H1 (cell line): ENCODE results near the gene AIMP1. TPM values are rescaled to one million over a fixed set of nuclear protein-coding genes. Genes with fewer than 3 reads are reported as not detected.

Experiments
- CTCF ChIA-PET: fragments of 300-600 bp; sonication (Branson Sonifier 250); formaldehyde crosslinking; loops from one replicate; lab custom pipeline; 2021; ENCODE audit not compliant: partially characterized antibody; lab: Charles Lee
- POLR2A ChIA-PET: fragments of 300-600 bp; sonication (Branson Sonifier 250); formaldehyde crosslinking; loops from one replicate; lab custom pipeline; 2021; ENCODE audit warnings: inconsistent platforms; ENCODE audit not compliant: partially characterized antibody; lab: Charles Lee
- DNase-seq, 2 experiments: peaks; one replicate each; pipeline versions ENCODE4 v3.0.0 to v3.0.0-alpha.2; 2010 to 2022; ENCODE audit warnings: low spot score in 2 of 2, low read depth in 1 of 2, mixed read lengths in 1 of 2
- FAIRE-seq: peaks from 2 replicates; lab custom pipeline; 2011; peaks lifted over from hg19 to GRCh38; lab: Jason Lieb, UNC
- H2AFZ ChIP-seq: 2 replicates; pipeline ENCODE4 v1.8.1; 2012; ENCODE audit warnings: low read length, inconsistent platforms
- H2AK5ac ChIP-seq: 2 replicates; pipeline ENCODE4 v1.6.1; 2013; ENCODE audit warnings: low read depth, low read length
- H2BK120ac ChIP-seq: replicated peaks from 2 replicates; pipeline ENCODE3; 2013; ENCODE audit warnings: low read depth, low read length, inconsistent platforms
- H2BK12ac ChIP-seq: 2 replicates; pipeline ENCODE4 v1.6.1; 2013; ENCODE audit warnings: low read depth, low read length
- H2BK15ac ChIP-seq: 2 replicates; pipeline ENCODE4 v1.6.1; 2013; ENCODE audit warnings: low read length
- H2BK20ac ChIP-seq: 2 replicates; pipeline ENCODE4 v1.6.1; 2013; ENCODE audit warnings: low read length
- H2BK5ac ChIP-seq: 2 replicates; pipeline ENCODE4 v1.6.1; 2013; ENCODE audit warnings: low read depth, low read length
- H3K14ac ChIP-seq: 2 replicates; pipeline ENCODE4 v1.6.1; 2013; ENCODE audit warnings: inconsistent platforms; ENCODE audit not compliant: insufficient read length
- H3K18ac ChIP-seq: 2 replicates; pipeline ENCODE4 v1.6.1; 2013; ENCODE audit warnings: low read length; ENCODE audit errors: extremely low read depth
- H3K23ac ChIP-seq: 2 replicates; pipeline ENCODE4 v1.6.1; 2013; ENCODE audit warnings: inconsistent platforms; ENCODE audit not compliant: insufficient read length
- H3K23me2 ChIP-seq: 2 replicates; pipeline ENCODE4 v1.6.1; 2013; ENCODE audit warnings: low read depth, low read length
- H3K27ac ChIP-seq: 2 replicates; pipeline ENCODE4 v1.6.1; 2011; ENCODE audit warnings: low read depth, low read length, inconsistent platforms
- H3K27me3 ChIP-seq, 4 experiments: replicated peaks in 1 of 4; 1 replicate in 1 of 4; 2 replicates in 3 of 4; pipeline versions ENCODE4 v1.6.1 to v1.8.1; 2011 to 2013; ENCODE audit warnings: low read length in 3 of 4, mild to moderate bottlenecking in 3 of 4, inconsistent platforms in 2 of 4, mixed read lengths in 2 of 4, moderate library complexity in 1 of 4; ENCODE audit not compliant: control insufficient read depth in 3 of 4, insufficient read depth in 3 of 4; ENCODE audit errors: extremely low read depth in 1 of 4
- H3K36me3 ChIP-seq, 4 experiments: 2 replicates each; pipeline versions ENCODE4 v1.6.1 to v1.8.1; 2011 to 2013; ENCODE audit warnings: mild to moderate bottlenecking in 4 of 4, low read length in 3 of 4, moderate library complexity in 2 of 4, control low read depth in 1 of 4, inconsistent platforms in 1 of 4; ENCODE audit not compliant: insufficient read depth in 4 of 4, control insufficient read depth in 2 of 4
- H3K4ac ChIP-seq: replicated peaks from 2 replicates; pipeline ENCODE3; 2013; ENCODE audit warnings: low read length, low read depth, mixed read lengths, inconsistent platforms; ENCODE audit not compliant: insufficient read length
- H3K4me1 ChIP-seq, 4 experiments: replicated peaks in 1 of 4; 1 replicate in 1 of 4; 2 replicates in 3 of 4; pipeline versions ENCODE4 v1.6.1 to v1.8.1; 2011 to 2013; ENCODE audit warnings: low read length in 3 of 4, inconsistent platforms in 2 of 4, mixed read lengths in 1 of 4; ENCODE audit not compliant: insufficient read depth in 4 of 4, control insufficient read depth in 3 of 4
- H3K4me2 ChIP-seq, 2 experiments: 2 replicates each; pipeline versions ENCODE4 v1.6.1 to v1.8.1; 2011 to 2013; ENCODE audit warnings: low read depth in 2 of 2, low read length in 2 of 2, control low read depth in 1 of 2, inconsistent platforms in 1 of 2, mild to moderate bottlenecking in 1 of 2; ENCODE audit not compliant: insufficient read depth in 1 of 2
- H3K4me3 ChIP-seq, 4 experiments: fragments of 200-600, 300-600 bp in 1 of 4; sonication (generic), shearing (Covaris generic), sonication (Bioruptor Twin) in 1 of 4; 2 replicates each; pipeline versions ENCODE4 v1.5.1 to v1.8.1; 2011 to 2016; ENCODE audit warnings: low read length in 4 of 4, low read depth in 3 of 4, control low read depth in 2 of 4, inconsistent platforms in 2 of 4, mild to moderate bottlenecking in 2 of 4, mixed read lengths in 1 of 4, moderate library complexity in 1 of 4; ENCODE audit not compliant: insufficient read depth in 2 of 4; ENCODE audit errors: extremely low read depth in 1 of 4
- H3K56ac ChIP-seq: replicated peaks from 2 replicates; pipeline ENCODE3; 2013; ENCODE audit warnings: low read depth, mild to moderate bottlenecking, mixed read lengths, low read length, inconsistent platforms; ENCODE audit not compliant: insufficient read length
- H3K79me1 ChIP-seq: 2 replicates; pipeline ENCODE4 v1.6.1; 2013; ENCODE audit warnings: low read depth, low read length, control low read depth
- H3K79me2 ChIP-seq, 2 experiments: 2 replicates each; pipeline versions ENCODE4 v1.6.1 to v1.8.1; 2012 to 2013; ENCODE audit warnings: low read length in 2 of 2, mild to moderate bottlenecking in 2 of 2, inconsistent platforms in 1 of 2; ENCODE audit not compliant: insufficient read depth in 2 of 2, control insufficient read depth in 1 of 2
- H3K9ac ChIP-seq, 4 experiments: replicated peaks in 1 of 4; 1 replicate in 1 of 4; 2 replicates in 3 of 4; pipeline versions ENCODE4 v1.6.1 to v1.8.1; 2011 to 2013; ENCODE audit warnings: low read depth in 3 of 4, low read length in 3 of 4, control low read depth in 2 of 4, mild to moderate bottlenecking in 2 of 4, moderate library complexity in 2 of 4, inconsistent platforms in 1 of 4; ENCODE audit errors: extremely low read depth in 1 of 4
- H3K9me3 ChIP-seq, 2 experiments: 2 replicates each; pipeline versions ENCODE4 v1.6.1 to v1.8.1; 2012 to 2013; ENCODE audit warnings: mild to moderate bottlenecking in 2 of 2, moderate library complexity in 2 of 2, control low read depth in 1 of 2, inconsistent platforms in 1 of 2, low read depth in 1 of 2, low read length in 1 of 2, mixed read lengths in 1 of 2; ENCODE audit not compliant: insufficient read depth in 2 of 2
- H4K20me1 ChIP-seq, 2 experiments: replicated peaks in 1 of 2; 2 replicates each; pipeline versions ENCODE3 to v1.8.1; 2011 to 2013; ENCODE audit warnings: inconsistent platforms in 2 of 2, low read length in 2 of 2, mild to moderate bottlenecking in 1 of 2; ENCODE audit not compliant: insufficient read depth in 2 of 2, control insufficient read depth in 1 of 2
- H4K5ac ChIP-seq: 2 replicates; pipeline ENCODE4 v1.6.1; 2013; ENCODE audit warnings: low read length, low read depth, mixed read lengths, inconsistent platforms; ENCODE audit not compliant: insufficient read length
- H4K8ac ChIP-seq: 2 replicates; pipeline ENCODE4 v1.8.0; 2013; ENCODE audit warnings: mild to moderate bottlenecking, moderate library complexity, low read length, inconsistent platforms; ENCODE audit not compliant: insufficient read depth; ENCODE audit errors: extremely low read depth
- H4K91ac ChIP-seq: replicated peaks from 2 replicates; pipeline ENCODE3; 2013; ENCODE audit warnings: low read length, mixed read lengths, inconsistent platforms; ENCODE audit not compliant: insufficient read length
- ATF3 ChIP-seq: IDR thresholded peaks from 2 replicates; pipeline ENCODE4 v1.6.1; 2011; ENCODE audit warnings: low read depth, mild to moderate bottlenecking, low read length; ENCODE audit not compliant: insufficient read depth
- BACH1 ChIP-seq: IDR thresholded peaks from 2 replicates; pipeline ENCODE4 v1.6.1; 2012; ENCODE audit warnings: low read length, improper control_type of control experiment
- CHD1 ChIP-seq: IDR thresholded peaks from 2 replicates; pipeline ENCODE4 v1.6.1; 2012; ENCODE audit warnings: low read depth, low read length, improper control_type of control experiment
- GTF2F1 ChIP-seq: IDR thresholded peaks from 2 replicates; pipeline ENCODE4 v1.6.1; 2012; ENCODE audit warnings: low read depth, low read length, improper control_type of control experiment, borderline replicate concordance
- HDAC6 ChIP-seq: IDR thresholded peaks from one replicate; pipeline ENCODE4 v1.7.1; 2012; ENCODE audit warnings: low read depth, mild to moderate bottlenecking, inconsistent platforms, low read length, moderate library complexity
- JUN ChIP-seq: IDR thresholded peaks from 2 replicates; pipeline ENCODE4 v1.6.1; 2011; ENCODE audit warnings: low read depth, mild to moderate bottlenecking, improper control_type of control experiment, low read length
- KDM1A ChIP-seq: fragments of 200-600, 300-600 bp; sonication (generic); IDR thresholded peaks from 2 replicates; pipeline ENCODE4 v1.7.1; 2016; ENCODE audit warnings: mild to moderate bottlenecking, low read length, borderline replicate concordance
- NANOG ChIP-seq: IDR thresholded peaks from 2 replicates; pipeline ENCODE4 v1.6.1; 2011; ENCODE audit warnings: low read length, low read depth, mild to moderate bottlenecking, inconsistent platforms; ENCODE audit not compliant: insufficient read depth, poor library complexity, severe bottlenecking
- POLR2A ChIP-seq, 2 experiments: IDR thresholded peaks; 1 replicate in 1 of 2; 2 replicates in 1 of 2; pipeline ENCODE4 v1.6.1; 2011; ENCODE audit warnings: low read depth in 2 of 2, low read length in 2 of 2, mild to moderate bottlenecking in 2 of 2; ENCODE audit errors: control extremely low read depth in 1 of 2
- POLR2AphosphoS5 ChIP-seq: IDR thresholded peaks from 2 replicates; pipeline ENCODE4 v1.6.1; 2011; ENCODE audit warnings: low read depth, low read length
- SIRT6 ChIP-seq: IDR thresholded peaks from one replicate; pipeline ENCODE4 v1.7.1; 2012; ENCODE audit warnings: low read length, inconsistent platforms
- SP2 ChIP-seq: IDR thresholded peaks from 2 replicates; pipeline ENCODE4 v1.6.1; 2012; ENCODE audit warnings: mild to moderate bottlenecking, low read length, inconsistent platforms
- TEAD4 ChIP-seq: IDR thresholded peaks from 2 replicates; pipeline ENCODE4 v1.6.1; 2012; ENCODE audit warnings: low read depth, low read length, inconsistent platforms, mixed read lengths
- YY1 ChIP-seq: IDR thresholded peaks from 2 replicates; pipeline ENCODE4 v1.6.1; 2011; ENCODE audit warnings: low read depth, mild to moderate bottlenecking, low read length
- ZNF274 ChIP-seq: IDR thresholded peaks from 2 replicates; pipeline ENCODE4 v1.7.0; 2012; ENCODE audit warnings: low read length, borderline replicate concordance; ENCODE audit errors: extremely low read depth
- WGBS, 2 experiments: shearing (Covaris generic) in 1 of 2; methylation state at CpG; one replicate each; pipeline versions ENCODE4 v1.1.6 to v1.1.7; 2013 to 2015; ENCODE audit warnings: low lambda C conversion rate in 2 of 2, mixed read lengths in 2 of 2, inconsistent platforms in 1 of 2, low coverage in 1 of 2, missing lambda C conversion rate in 1 of 2; ENCODE audit not compliant: insufficient replicate concordance in 2 of 2, insufficient coverage in 1 of 2, insufficient read length in 1 of 2; ENCODE audit errors: extremely low coverage in 1 of 2, missing lambda C conversion rate in 1 of 2; 5-methylcytosine and 5-hydroxymethylcytosine counted together
- polyA plus RNA-seq, 7 experiments: library from polyadenylated mRNA; depleted of rRNA in 3 of 7; stranded (reverse) in 5 of 7; unstranded in 2 of 7; fragments of >200 nt in 5 of 7; fragments of 200-250 nt in 2 of 7; gene quantifications; 1 replicate in 5 of 7; 2 replicates in 1 of 7; 4 replicates in 1 of 7; pipeline versions ENCODE4 v1.2.1 to v1.2.3, GENCODE V29; 2011 to 2013; ENCODE audit warnings: missing spikeins in 2 of 7, mixed read lengths in 2 of 7
- total RNA-seq: library from RNA; stranded (reverse); fragmentation: NEBNext Ultra II Directional; extraction: Animal tissue kit (Norgen Biotek cat#: 25700); gene quantifications from 2 replicates; pipeline ENCODE4 v1.2.1, GENCODE V29; 2021

AIMP1 gene
- total and polyA plus RNA-seq, 2 of the 8 experiments (the other 6 are each of a cell fraction or from before 2014, with no cell fraction given) = 7.9 to 54.6 TPM

- no peak overlapping the region for H2BK20ac ChIP-seq
- ChIA-PET CTCF (interaction anchor here (0.7 to 1.3 kb wide), 2 partner anchors 9 to 26 kb away, joined by 3 read pairs; no protein-coding TSS in a partner anchor), POLR2A (interaction anchor here (3.4 kb wide), 1 partner anchor 14 kb away, joined by 13 read pairs; the partner anchor contains the start of genes AIMP1 and TBCK)
- H3K18ac ChIP-seq = no peak overlapping the region
- no peak overlapping the region for H3K27ac ChIP-seq
- no peak overlapping the region for H3K14ac ChIP-seq
- no peak overlapping the region for H2AFZ ChIP-seq
- no peak overlapping the region for H4K8ac ChIP-seq
- no peak overlapping the region for H2BK15ac ChIP-seq
- no peak for DNase-seq
- peaks cover 0 to 8% (median 1%) of the 10 kb centered on the region in 4 experiments; a peak in 4 of 8 replicates for H3K36me3 ChIP-seq
- H3K79me2 ChIP-seq = no peaks in the 10 kb centered on the region; a peak in 1 of 4 replicates
- H3K9me3 ChIP-seq = no peaks in the 10 kb centered on the region
- H3K79me1 ChIP-seq = no peaks in the 10 kb centered on the region
- H3K23me2 ChIP-seq = no peaks in the 10 kb centered on the region
- H3K56ac ChIP-seq = no peak overlapping the region
- no peak overlapping the region for H4K5ac ChIP-seq
- H2BK120ac ChIP-seq = no peak overlapping the region
- no peak overlapping the region for H3K4me2 ChIP-seq
- FAIRE-seq = no peak
- no peaks in the 10 kb centered on the region for H3K27me3 ChIP-seq
- H2BK12ac ChIP-seq = no peak overlapping the region
- WGBS, 2 experiments = 86% methylated on average over 4 of the region's 4 CpGs; no CpG with 5 or more reads in 1 of the 2 experiments
- TF ChIP-seq NANOG (no peak), POLR2A (IDR thresholded peaks at IDR 0.05; ENCODE audit: control extremely low read depth in 1 of 2, low read depth in 2 of 2, low read length in 2 of 2) (no peak), BACH1 (no peak), JUN (no peak), ZNF274 (no peak), KDM1A (no peak), SP2 (no peak), TEAD4 (no peak), POLR2AphosphoS5 (no peak), CHD1 (no peak), YY1 (no peak), HDAC6 (no peak), ATF3 (no peak), SIRT6 (no peak), GTF2F1 (no peak)
- H2AK5ac ChIP-seq = no peak overlapping the region
- H3K9ac ChIP-seq = no peak overlapping the region
- H2BK5ac ChIP-seq = no peak overlapping the region
- no peak overlapping the region for H3K4ac ChIP-seq
- peaks cover 0 to 8% (median 4%) of the 10 kb centered on the region in 4 experiments; a peak in 4 of 7 replicates for H3K4me1 ChIP-seq
- H3K23ac ChIP-seq = no peak overlapping the region
- no peaks in the 10 kb centered on the region for H4K20me1 ChIP-seq
- H4K91ac ChIP-seq = no peak overlapping the region
- no peak overlapping the region for H3K4me3 ChIP-seq
Measured at GRCh38 chr4:106302062-106302438, 14.3 kb upstream of the AIMP1 start.
